Endodermal cell (in vitro differentiated cells): Measurements from ENCODE around the gene AQP7. TPM values are rescaled to one million over a fixed set of nuclear protein-coding genes. Genes with fewer than 3 reads are reported as not detected.
A peak's percentile ranks its signal among the peaks of the same experiment; 100 is the strongest.
"Not testable (repeated sequence)": the region's sequence is repeated elsewhere in the genome, so short reads cannot be mapped to it uniquely, and the experiment has no call there.

ENCODE experiments used
- DNase-seq: peaks from one replicate; pipeline ENCODE4 v3.0.0-alpha.2; 2017
- H3K27ac ChIP-seq: 2 replicates; pipeline ENCODE4 v1.5.1; 2013; ENCODE audit warnings: mild to moderate bottlenecking, low read depth, low read length, moderate library complexity
- H3K27me3 ChIP-seq: 2 replicates; pipeline ENCODE4 v1.6.1; 2013; ENCODE audit warnings: mild to moderate bottlenecking, low read length, moderate library complexity; ENCODE audit not compliant: insufficient read depth, control insufficient read depth, poor library complexity, severe bottlenecking
- H3K36me3 ChIP-seq: 2 replicates; pipeline ENCODE4 v1.7.0; 2013; ENCODE audit warnings: mild to moderate bottlenecking, low read length, moderate library complexity; ENCODE audit not compliant: control insufficient read depth, insufficient read depth
- H3K4me1 ChIP-seq: one replicate; pipeline ENCODE4 v1.7.0; 2013; ENCODE audit warnings: low read length; ENCODE audit not compliant: control insufficient read depth, insufficient read depth
- H3K4me3 ChIP-seq: 2 replicates; pipeline ENCODE4 v1.5.1; 2013; ENCODE audit warnings: mild to moderate bottlenecking, low read length, moderate library complexity
- H3K9ac ChIP-seq: 2 replicates; pipeline ENCODE4 v1.6.1; 2013; ENCODE audit warnings: mild to moderate bottlenecking, low read length, moderate library complexity; ENCODE audit not compliant: poor library complexity, severe bottlenecking; ENCODE audit errors: extremely low read depth
- H3K9me3 ChIP-seq: 2 replicates; pipeline ENCODE4 v1.6.1; 2013; ENCODE audit warnings: mild to moderate bottlenecking, low read length, moderate library complexity; ENCODE audit not compliant: control insufficient read depth
- H3K27ac Mint-ChIP-seq: 2 replicates; pipeline ENCODE4 v1.8.0; 2020; ENCODE audit warnings: mixed read lengths
- H3K27me3 Mint-ChIP-seq: 2 replicates; pipeline ENCODE4 v1.8.0; 2021; ENCODE audit warnings: mild to moderate bottlenecking, mixed read lengths; ENCODE audit not compliant: insufficient read depth
- H3K36me3 Mint-ChIP-seq: 2 replicates; pipeline ENCODE4 v1.8.0; 2020; ENCODE audit warnings: low read depth, mixed read lengths
- H3K4me1 Mint-ChIP-seq: 2 replicates; pipeline ENCODE4 v1.8.0; 2020; ENCODE audit warnings: mixed read lengths
- H3K4me3 Mint-ChIP-seq: 2 replicates; pipeline ENCODE4 v1.8.0; 2020; ENCODE audit warnings: mild to moderate bottlenecking, moderate library complexity, mixed read lengths
- H3K9me3 Mint-ChIP-seq: 2 replicates; pipeline ENCODE4 v1.8.0; 2020; ENCODE audit warnings: mild to moderate bottlenecking, mixed read lengths
- CTCF ChIP-seq: fragments of 200-600 bp; sonication (generic); conservative IDR thresholded peaks from 2 replicates; pipeline ENCODE4 v1.5.0; 2021; ENCODE audit warnings: antibody characterized with exemption, mild to moderate bottlenecking
- WGBS, 2 experiments: methylation state at CpG; one replicate each; pipeline versions ENCODE4 v1.1.5 to v1.1.7; 2013; ENCODE audit warnings: missing lambda C conversion rate in 2 of 2, mixed read lengths in 1 of 2; ENCODE audit not compliant: insufficient coverage in 1 of 2, insufficient read length in 1 of 2; 5-methylcytosine and 5-hydroxymethylcytosine counted together
- total RNA-seq, 2 donors: library from RNA; stranded (reverse); fragmentation: NEBNext Ultra II Directional in 1 of 2; extraction: Animal tissue kit (Norgen Biotek cat#: 25700) in 1 of 2; gene quantifications; 2 replicates in 1 of 2; 3 replicates in 1 of 2; pipeline ENCODE4 v1.2.1, GENCODE V29; 2021

Gene AQP7
- total RNA-seq, 2 donors from 2014 or later = 0.38 TPM; not detected in 1

- WGBS, 2 experiments = 94 to 100% methylated on average over 2 to 3 of the region's 3 CpGs
- Histone ChIP-seq H3K9ac (no peak overlapping the region), H3K27me3 (no peaks in the 10 kb centered on the region), H3K4me1 (no peaks in the 10 kb centered on the region), H3K27ac (no peak overlapping the region), H3K36me3 (no peaks in the 10 kb centered on the region), H3K4me3 (no peak overlapping the region), H3K9me3 (no peaks in the 10 kb centered on the region)
- DNase-seq = no peak
- Mint-ChIP-seq H3K27ac (no peak overlapping the region), H3K4me3 (no peak overlapping the region), H3K36me3 (no peaks in the 10 kb centered on the region), H3K4me1 (peaks cover 12% of the 10 kb centered on the region), H3K9me3 (no peaks in the 10 kb centered on the region), H3K27me3 (peaks cover 6% of the 10 kb centered on the region)
- no peak for TF ChIP-seq CTCF
These were observed 4.7 kb upstream of the AQP7 start for GRCh38 chr9:33407061-33407460.

- H3K9ac ChIP-seq = no peak overlapping the region
- Mint-ChIP-seq H3K9me3 (no peaks in the 10 kb centered on the region), H3K27me3 (peaks cover 1% of the 10 kb centered on the region), H3K27ac (peak overlapping the region; percentile 23), H3K4me1 (peaks cover 14% of the 10 kb centered on the region), H3K4me3 (no peak overlapping the region), H3K36me3 (no peaks in the 10 kb centered on the region)
- no peak overlapping the region for H3K4me3 ChIP-seq
- H3K4me1 ChIP-seq = no peaks in the 10 kb centered on the region
- no peak for TF ChIP-seq CTCF
- WGBS, 2 experiments = 92 to 100% methylated on average over 3 to 4 of the region's 4 CpGs
- no peaks in the 10 kb centered on the region for H3K27me3 ChIP-seq
- no peak overlapping the region for H3K27ac ChIP-seq
- H3K9me3 ChIP-seq = no peaks in the 10 kb centered on the region
- H3K36me3 ChIP-seq = no peaks in the 10 kb centered on the region
- no peak for DNase-seq
These were observed 2.5 kb upstream of the AQP7 start for GRCh38 chr9:33404788-33405362.

- no peaks in the 10 kb centered on the region for H3K4me1 ChIP-seq
- no peaks in the 10 kb centered on the region for H3K9me3 ChIP-seq
- Mint-ChIP-seq H3K27ac (peak overlapping the region; percentile 23), H3K4me1 (peaks cover 14% of the 10 kb centered on the region), H3K4me3 (no peak overlapping the region), H3K9me3 (no peaks in the 10 kb centered on the region), H3K36me3 (no peaks in the 10 kb centered on the region), H3K27me3 (peaks cover 1% of the 10 kb centered on the region)
- no peak for DNase-seq
- no peak overlapping the region for H3K27ac ChIP-seq
- H3K4me3 ChIP-seq = no peak overlapping the region
- H3K36me3 ChIP-seq = no peaks in the 10 kb centered on the region
- no peak for TF ChIP-seq CTCF
- no peak overlapping the region for H3K9ac ChIP-seq
- no peaks in the 10 kb centered on the region for H3K27me3 ChIP-seq
- 87 to 92% methylated on average over 13 to 17 of the region's 17 CpGs for WGBS, 2 experiments
These were observed 1.8 kb upstream of the AQP7 start for GRCh38 chr9:33403941-33404787.

- not testable (repeated sequence) for H3K9ac ChIP-seq, H3K4me1 ChIP-seq, H3K4me3 ChIP-seq, H3K36me3 ChIP-seq, H3K9me3 ChIP-seq, H3K36me3 Mint-ChIP-seq, H3K4me3 Mint-ChIP-seq, H3K27me3 Mint-ChIP-seq, DNase-seq, H3K9me3 Mint-ChIP-seq, H3K27me3 ChIP-seq, H3K27ac ChIP-seq
- H3K27ac Mint-ChIP-seq = peak overlapping the region; percentile 30
- peaks cover 14% of the 10 kb centered on the region for H3K4me1 Mint-ChIP-seq
- 76% methylated on average over 8 of the region's 10 CpGs; no CpG with 5 or more reads in 1 of the 2 experiments for WGBS, 2 experiments
These were observed 559 bp downstream of the AQP7 start for GRCh38 chr9:33401809-33402208.

GRCh38 chr9:33399047-33399446 is 3.3 kb downstream of the AQP7 start:
- H3K4me3 Mint-ChIP-seq, H3K27ac Mint-ChIP-seq, H3K36me3 Mint-ChIP-seq, H3K4me1 ChIP-seq, H3K9ac ChIP-seq, H3K27me3 ChIP-seq, H3K9me3 ChIP-seq, H3K27ac ChIP-seq, H3K27me3 Mint-ChIP-seq, H3K4me3 ChIP-seq, H3K36me3 ChIP-seq, H3K4me1 Mint-ChIP-seq, H3K9me3 Mint-ChIP-seq, DNase-seq: not testable (repeated sequence)
- 86 to 100% methylated on average over 3 to 4 of the region's 4 CpGs for WGBS, 2 experiments
